Raji (cell line): Measurements from ENCODE around the gene GBE1.

Experiments used
- POLR2A ChIP-seq: IDR thresholded peaks from 2 replicates; pipeline ENCODE4 v1.6.1; 2011; ENCODE audit warnings: low read depth, low read length, control low read depth; ENCODE audit not compliant: insufficient read depth

Gene GBE1

GRCh38 chr3:81763001-81763400 lies 1.6 kb upstream of the GBE1 start:
- no peak for TF ChIP-seq POLR2A

GRCh38 chr3:81761904-81762580 lies 597 bp upstream of the GBE1 start:
- no peak for TF ChIP-seq POLR2A

GRCh38 chr3:81760215-81760614 lies 1.2 kb downstream of the GBE1 start:
- TF ChIP-seq POLR2A = no peak

- no peak for TF ChIP-seq POLR2A
Measured at GRCh38 chr3:81758275-81758674, 3.2 kb downstream of the GBE1 start.

- TF ChIP-seq POLR2A = no peak
Measured at GRCh38 chr3:81753416-81754027, 7.9 kb downstream of the GBE1 start.

- TF ChIP-seq POLR2A = no peak
Measured at GRCh38 chr3:81752604-81753003, 8.8 kb downstream of the GBE1 start.

GRCh38 chr3:81749265-81749664 lies 12.2 kb downstream of the GBE1 start:
- no peak for TF ChIP-seq POLR2A

GRCh38 chr3:81744366-81744765 lies 17.1 kb downstream of the GBE1 start:
- TF ChIP-seq POLR2A = no peak

- TF ChIP-seq POLR2A = no peak
Measured at GRCh38 chr3:81743096-81744025, 18.1 kb downstream of the GBE1 start.

- TF ChIP-seq POLR2A = no peak
Measured at GRCh38 chr3:81742581-81742980, 18.9 kb downstream of the GBE1 start.

- TF ChIP-seq POLR2A = no peak
Measured at GRCh38 chr3:81741216-81741615, 20.2 kb downstream of the GBE1 start.

- no peak for TF ChIP-seq POLR2A
Measured at GRCh38 chr3:81740731-81741130, 20.7 kb downstream of the GBE1 start.

- no peak for TF ChIP-seq POLR2A
Measured at GRCh38 chr3:81735334-81735733, 26.1 kb downstream of the GBE1 start.

- no peak for TF ChIP-seq POLR2A
Measured at GRCh38 chr3:81734742-81735141, 26.7 kb downstream of the GBE1 start.

- TF ChIP-seq POLR2A = no peak
Measured at GRCh38 chr3:81732642-81733041, 28.8 kb downstream of the GBE1 start.
